Measurements from ENCODE around the gene MICALL2.

GRCh38 chr7:1397491-1398327 is 61.6 kb downstream of the MICALL2 start:
- TF ChIP-seq CTCF (IDR thresholded peaks at IDR 0.05) (no peak), POLR2A (IDR thresholded peaks at IDR 0.05) (no peak), POLR2AphosphoS5 (IDR thresholded peaks at IDR 0.05) (no peak), EP300 (IDR thresholded peaks at IDR 0.05) (no peak)

Measured in upper lobe of left lung (tissue), 4 donors.